Stimulated activated naive CD8-positive, alpha-beta T cell treated with anti-CD3 and anti-CD28 coated beads, Interleukin-15, Interleukin-2, amounts not matched to agents 100 ng/mL and 50 ng/mL, for 24 hours (primary cell): Measurements from ENCODE around the gene TTC31.

Experiments used
- H3K27ac Mint-ChIP-seq: one replicate; pipeline ENCODE4 v1.8.0; 2021; ENCODE audit warnings: mild to moderate bottlenecking, mixed read lengths
- H3K27me3 Mint-ChIP-seq: one replicate; pipeline ENCODE4 v1.8.0; 2021; ENCODE audit warnings: mixed read lengths
- H3K36me3 Mint-ChIP-seq: one replicate; pipeline ENCODE4 v1.8.0; 2021; ENCODE audit warnings: low read depth, mixed read lengths
- H3K4me1 Mint-ChIP-seq: one replicate; pipeline ENCODE4 v1.8.0; 2021; ENCODE audit warnings: low read depth, mixed read lengths
- H3K4me3 Mint-ChIP-seq: one replicate; pipeline ENCODE4 v1.8.0; 2021; ENCODE audit warnings: mild to moderate bottlenecking, mixed read lengths
- H3K9me3 Mint-ChIP-seq: one replicate; pipeline ENCODE4 v1.8.0; 2021; ENCODE audit warnings: mixed read lengths

Gene TTC31

DNA sequence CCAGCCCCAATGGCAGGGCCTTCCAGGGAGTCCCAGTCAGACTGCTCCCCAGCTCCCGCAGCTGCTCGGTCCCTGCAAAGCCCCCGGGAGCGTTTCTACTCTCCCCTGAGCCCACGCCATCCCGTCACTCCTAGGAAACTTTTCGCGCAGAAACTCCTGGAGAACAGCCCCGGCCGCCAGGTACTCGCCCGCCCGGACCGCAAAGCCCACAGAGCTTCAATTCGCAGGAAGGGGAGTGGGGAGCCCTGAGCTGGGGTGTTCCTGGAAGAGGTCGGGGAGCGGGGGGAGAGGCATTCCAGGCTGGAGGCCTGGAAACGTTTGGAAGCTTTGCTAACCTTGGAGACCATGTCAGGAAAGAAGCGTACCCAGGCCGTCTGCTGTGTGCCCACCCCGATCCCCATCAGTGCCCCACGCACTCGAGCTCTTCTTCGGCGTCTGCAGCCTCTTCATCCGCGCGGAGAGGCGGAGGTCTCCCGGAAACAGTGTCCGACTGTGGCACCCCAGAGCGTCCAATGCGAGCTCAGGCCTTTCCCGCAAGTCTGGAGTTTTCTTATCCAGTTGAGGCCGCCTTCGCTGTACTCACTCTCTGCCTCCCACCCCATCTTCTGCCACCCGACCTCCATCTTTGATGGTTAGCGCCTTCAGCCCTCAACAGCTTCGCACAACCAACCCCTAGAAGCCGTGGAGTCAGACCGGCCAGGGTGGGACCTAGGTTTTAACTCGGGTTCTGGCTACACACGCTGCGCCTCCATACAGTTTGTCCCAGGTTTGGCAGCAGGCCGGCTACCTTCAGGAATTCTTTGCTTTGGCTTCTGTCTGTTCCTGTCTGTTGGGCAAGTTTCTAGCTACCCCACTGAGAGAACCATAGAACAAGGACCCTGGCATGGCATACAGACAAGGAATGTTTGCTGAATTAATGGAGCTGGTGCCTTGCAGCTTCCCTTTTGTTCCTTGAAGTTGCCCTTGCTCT is 20.9 kb downstream of the TTC31 start:
- H3K27ac Mint-ChIP-seq = no peak overlapping the region
- peaks cover 28% of the 10 kb centered on the region for H3K36me3 Mint-ChIP-seq
- H3K4me3 Mint-ChIP-seq = peak overlapping the region; percentile 73
- peaks cover 51% of the 10 kb centered on the region for H3K27me3 Mint-ChIP-seq
- peaks cover 77% of the 10 kb centered on the region for H3K4me1 Mint-ChIP-seq
- no peaks in the 10 kb centered on the region for H3K9me3 Mint-ChIP-seq

DNA sequence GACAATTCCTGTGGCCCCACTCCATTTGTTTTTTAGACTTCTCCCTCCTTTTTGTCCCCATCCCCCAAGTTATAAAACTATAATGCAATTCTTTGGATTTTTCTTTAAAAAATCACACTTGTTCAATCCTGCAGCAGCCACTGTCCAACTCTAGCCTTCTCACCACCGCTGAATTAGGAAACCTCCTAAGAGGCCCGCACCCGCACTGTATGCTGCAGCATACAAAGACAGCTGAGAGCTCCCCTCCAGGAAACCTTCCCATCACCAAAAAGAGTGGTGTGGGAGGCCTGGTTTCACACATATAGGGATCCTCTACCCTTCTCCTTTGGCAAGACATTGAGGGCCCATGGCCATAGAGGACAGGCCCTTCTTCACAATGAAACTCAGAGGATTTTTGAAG is 21.7 kb downstream of the TTC31 start:
- Mint-ChIP-seq H3K4me1 (peaks cover 72% of the 10 kb centered on the region), H3K4me3 (peak overlapping the region; percentile 31), H3K27ac (no peak overlapping the region), H3K27me3 (peaks cover 48% of the 10 kb centered on the region), H3K9me3 (no peaks in the 10 kb centered on the region), H3K36me3 (peaks cover 28% of the 10 kb centered on the region)

DNA sequence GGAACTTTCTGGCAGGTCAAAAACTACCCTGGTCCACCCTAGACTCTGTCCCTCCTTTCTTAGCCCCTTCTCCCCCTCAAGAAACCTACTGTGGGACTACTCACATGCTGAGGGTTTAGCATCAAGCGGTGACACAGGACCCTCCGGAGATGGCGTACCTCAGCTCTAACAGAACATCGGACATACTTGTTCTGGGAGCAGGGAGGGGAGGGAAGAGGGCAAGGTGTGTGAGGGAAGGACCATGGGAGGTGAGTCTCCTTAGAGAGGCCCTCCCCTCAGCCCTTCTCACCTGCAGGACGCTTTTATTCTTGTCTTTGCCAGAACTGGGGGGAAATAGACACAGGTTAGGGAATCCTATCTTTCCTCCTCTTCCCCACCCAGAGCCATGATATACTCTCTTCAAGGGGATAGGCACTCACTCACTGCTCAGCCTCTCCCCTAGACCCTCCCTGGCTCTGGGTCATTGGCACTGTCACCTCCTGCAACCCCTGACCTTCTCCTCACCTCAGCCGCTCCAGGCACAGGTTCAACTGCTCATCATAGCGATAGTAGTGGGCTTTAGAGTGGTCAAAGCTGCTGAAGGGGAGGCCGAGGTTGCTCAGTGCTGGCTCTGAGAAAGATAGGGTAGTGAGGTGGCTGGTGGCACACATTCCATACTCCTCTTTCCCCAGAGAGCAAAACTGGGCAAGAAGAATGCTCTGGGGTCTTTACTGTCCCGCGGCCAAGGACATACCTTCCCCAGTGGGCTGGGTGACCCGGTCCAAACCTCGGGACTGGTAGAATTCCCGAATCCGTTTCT is 22.8 kb downstream of the TTC31 start:
- Mint-ChIP-seq H3K36me3 (peaks cover 28% of the 10 kb centered on the region), H3K27ac (no peak overlapping the region), H3K9me3 (no peaks in the 10 kb centered on the region), H3K4me3 (peak overlapping the region; percentile 28), H3K4me1 (peaks cover 65% of the 10 kb centered on the region), H3K27me3 (peaks cover 44% of the 10 kb centered on the region)

DNA sequence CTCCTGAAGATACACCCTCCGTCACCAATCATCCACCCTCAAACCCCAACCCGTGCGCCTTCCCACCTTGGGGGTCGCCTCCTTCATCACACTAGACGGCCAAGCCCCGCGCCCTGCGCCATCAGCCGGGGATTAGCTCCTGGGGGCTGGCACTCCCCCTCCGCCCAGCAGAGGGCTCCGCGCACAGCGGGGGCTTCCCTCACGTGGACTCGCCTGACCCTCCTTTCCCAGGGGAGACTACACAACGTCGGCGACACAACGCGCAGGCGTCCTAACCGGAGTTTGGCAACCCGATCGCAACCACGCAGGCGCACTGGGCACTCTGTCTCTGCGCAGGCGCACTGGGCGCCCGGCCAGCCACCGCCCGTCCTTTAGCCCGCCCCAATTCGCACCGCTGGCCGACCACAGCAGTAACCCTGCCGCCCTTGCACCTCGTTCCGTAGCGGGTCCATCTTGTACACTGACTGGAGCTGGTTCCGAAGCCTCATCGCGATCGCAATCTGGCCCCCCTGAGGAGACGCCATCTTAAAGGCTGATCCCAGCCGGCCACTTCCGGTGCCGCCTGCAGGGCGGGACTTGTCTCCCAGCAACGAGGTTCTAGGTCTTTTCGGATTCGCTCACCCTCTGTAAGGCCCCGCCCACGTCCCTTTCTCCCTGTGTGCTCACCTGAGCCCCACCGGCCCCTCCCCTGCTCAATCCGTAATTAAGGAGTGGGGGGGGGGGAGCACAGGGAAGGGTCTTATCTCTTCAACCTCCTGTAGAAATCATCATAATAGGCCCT is 24.5 kb downstream of the TTC31 start, which contains the start of gene PCGF1:
Gene PCGF1, minus strand, starts transcription at position 551 of the 781 bp plus-strand sequence. Its CDS starts 27 bp downstream, at position 524.
- Mint-ChIP-seq H3K27ac (peak within 1 kb of the TSS; percentile 99), H3K27me3 (peaks cover 43% of the 10 kb centered on the region), H3K4me3 (peak within 1 kb of the TSS; percentile 98), H3K4me1 (peaks cover 55% of the 10 kb centered on the region), H3K9me3 (no peaks in the 10 kb centered on the region), H3K36me3 (peaks cover 28% of the 10 kb centered on the region)

DNA sequence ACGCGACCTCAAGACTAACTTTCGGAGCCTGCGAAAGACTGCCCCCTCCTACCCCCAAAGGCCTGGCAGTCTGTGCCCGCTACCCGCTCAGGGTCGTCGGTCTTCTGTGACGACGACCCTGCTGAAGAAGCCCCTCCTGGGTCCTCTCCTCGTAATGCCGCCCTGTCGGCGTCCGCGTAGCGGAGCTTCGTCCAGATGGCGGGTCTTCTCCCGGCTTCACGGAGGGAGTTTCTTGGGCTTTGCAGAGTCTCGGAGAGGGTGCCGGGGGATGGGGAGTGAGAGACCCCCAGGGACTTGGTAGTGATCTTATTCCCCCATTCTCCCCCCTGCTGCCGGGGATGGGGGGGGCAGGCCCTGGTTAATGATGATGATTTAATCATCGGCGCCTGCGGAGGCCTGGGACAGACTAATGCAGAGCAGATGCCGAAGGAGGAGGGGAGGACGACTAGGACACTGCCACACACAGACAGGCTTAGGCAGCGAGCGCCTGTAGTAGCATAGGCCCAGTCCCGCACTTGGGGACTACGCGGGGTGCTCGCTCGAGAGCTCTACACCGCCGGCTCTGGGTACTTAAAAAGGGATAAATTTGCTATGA is 25.1 kb downstream of the TTC31 start:
- H3K4me1 Mint-ChIP-seq = peaks cover 49% of the 10 kb centered on the region
- H3K27me3 Mint-ChIP-seq = peaks cover 46% of the 10 kb centered on the region
- H3K4me3 Mint-ChIP-seq = peak overlapping the region; percentile 98
- peaks cover 28% of the 10 kb centered on the region for H3K36me3 Mint-ChIP-seq
- no peaks in the 10 kb centered on the region for H3K9me3 Mint-ChIP-seq
- peak overlapping the region; percentile 99 for H3K27ac Mint-ChIP-seq

DNA sequence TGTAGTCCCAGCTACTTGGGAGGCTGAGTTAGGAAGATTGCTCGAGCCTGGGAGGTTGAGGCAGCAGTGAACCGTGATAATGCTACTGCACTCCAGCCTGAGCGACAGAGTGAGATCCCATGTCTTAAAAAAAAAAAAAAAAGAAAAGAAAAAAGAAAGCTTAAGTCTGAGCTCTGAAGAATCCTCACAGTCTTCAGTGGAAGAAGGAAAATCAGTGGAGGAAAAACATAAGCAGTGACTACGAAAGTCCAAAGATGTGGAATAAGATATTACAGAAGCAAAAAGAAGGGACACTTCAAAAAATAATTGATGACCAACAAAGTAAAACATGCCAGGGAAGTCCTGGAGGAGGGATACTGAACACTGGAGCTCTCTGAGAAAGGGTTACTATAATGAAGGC is 27.4 kb downstream of the TTC31 start:
- no peak overlapping the region for H3K4me3 Mint-ChIP-seq
- no peak overlapping the region for H3K27ac Mint-ChIP-seq
- peaks cover 19% of the 10 kb centered on the region for H3K36me3 Mint-ChIP-seq
- peaks cover 39% of the 10 kb centered on the region for H3K4me1 Mint-ChIP-seq
- peaks cover 40% of the 10 kb centered on the region for H3K27me3 Mint-ChIP-seq
- H3K9me3 Mint-ChIP-seq = no peaks in the 10 kb centered on the region

DNA sequence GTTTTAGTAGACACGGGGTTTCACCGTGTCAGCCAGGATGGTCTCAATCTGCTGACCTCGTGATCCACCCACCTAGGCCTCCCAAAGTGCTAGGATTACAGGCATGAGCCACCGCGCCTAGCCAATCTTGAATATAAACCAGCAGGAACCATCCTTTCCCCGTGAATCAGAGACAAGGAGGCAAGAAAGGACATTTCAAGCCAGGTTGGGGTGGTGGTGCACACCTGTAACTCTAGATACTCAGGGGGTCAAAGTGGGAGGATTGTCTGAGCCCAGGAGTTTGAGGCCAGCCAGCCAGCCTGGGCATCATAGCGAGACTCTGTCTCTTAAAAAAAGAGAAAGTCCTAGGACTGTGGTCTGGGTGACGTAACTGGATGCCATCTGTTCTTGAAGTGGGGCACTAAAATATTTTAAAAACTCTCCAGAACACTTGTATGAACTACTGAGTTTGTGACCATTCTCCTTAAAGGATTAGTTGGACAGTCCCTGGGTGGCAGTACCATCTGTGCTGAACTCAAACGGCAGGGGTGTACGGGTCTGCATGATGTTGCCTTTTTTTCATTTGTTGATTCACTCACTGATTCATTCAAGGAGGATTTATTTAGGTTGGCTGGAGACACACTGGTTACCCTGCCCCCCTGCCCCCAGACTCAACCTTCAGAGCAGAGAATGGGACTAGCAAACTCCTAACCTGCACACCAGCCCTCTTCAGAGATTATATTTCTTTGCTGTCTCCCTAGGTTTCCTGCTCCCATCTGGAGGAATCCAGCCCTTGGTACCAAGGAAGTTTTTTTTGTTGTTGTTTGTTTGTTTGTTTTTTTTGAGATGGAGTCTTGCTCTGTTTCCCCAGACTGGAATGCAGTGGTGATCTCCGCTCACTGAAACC is 28.5 kb downstream of the TTC31 start:
- peaks cover 40% of the 10 kb centered on the region for H3K4me1 Mint-ChIP-seq
- no peak overlapping the region for H3K4me3 Mint-ChIP-seq

DNA sequence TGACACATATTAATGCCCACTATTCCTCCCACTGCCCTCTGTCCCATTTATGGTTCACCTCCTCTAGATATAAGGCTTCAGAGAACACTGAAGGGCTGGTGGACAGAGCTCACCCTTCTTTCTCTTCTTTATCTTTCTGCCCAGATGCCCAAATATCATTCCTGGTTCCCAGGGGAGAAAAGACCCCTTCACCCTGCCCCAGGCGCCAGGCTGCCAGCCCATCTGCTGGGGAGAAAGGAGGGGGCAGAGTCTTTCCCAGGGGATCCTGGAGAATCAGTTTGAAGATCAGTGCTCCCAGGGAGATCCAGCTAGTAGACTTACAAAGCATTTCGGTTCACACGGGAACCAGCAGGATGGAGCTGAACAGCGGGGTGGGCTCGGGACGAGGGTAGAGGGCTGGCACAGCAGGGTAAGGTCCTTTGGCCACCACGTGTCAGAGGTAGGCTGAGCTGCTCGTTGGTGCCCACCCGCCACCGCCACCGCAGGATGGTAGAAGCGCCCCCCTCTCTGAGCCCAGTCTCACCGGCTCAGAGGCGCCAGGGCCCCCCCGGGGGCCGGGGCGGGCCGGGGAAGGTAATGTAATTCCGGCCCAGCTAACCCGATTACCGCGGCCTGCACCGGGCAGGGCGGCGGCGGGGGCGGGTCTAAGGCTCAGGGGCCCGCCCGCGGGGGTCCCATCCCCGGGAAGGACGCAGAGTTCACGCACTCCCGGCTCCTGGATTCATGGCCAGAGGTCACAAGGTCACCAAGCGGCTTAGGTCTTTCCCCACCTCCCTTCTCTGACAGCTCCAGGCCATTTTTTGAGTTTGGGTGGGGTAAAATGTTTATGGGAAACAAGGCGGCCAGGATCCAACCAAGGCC is 30.1 kb downstream of the TTC31 start:
- no peaks in the 10 kb centered on the region for H3K36me3 Mint-ChIP-seq
- peaks cover 32% of the 10 kb centered on the region for H3K4me1 Mint-ChIP-seq
- no peaks in the 10 kb centered on the region for H3K9me3 Mint-ChIP-seq
- no peak overlapping the region for H3K27ac Mint-ChIP-seq
- H3K4me3 Mint-ChIP-seq = no peak overlapping the region
- H3K27me3 Mint-ChIP-seq = peaks cover 64% of the 10 kb centered on the region

More for the DNA sequence above, 28.5 kb downstream of the TTC31 start:
- Mint-ChIP-seq H3K27me3 (peaks cover 48% of the 10 kb centered on the region), H3K9me3 (no peaks in the 10 kb centered on the region), H3K36me3 (peaks cover 10% of the 10 kb centered on the region), H3K27ac (no peak overlapping the region)

DNA sequence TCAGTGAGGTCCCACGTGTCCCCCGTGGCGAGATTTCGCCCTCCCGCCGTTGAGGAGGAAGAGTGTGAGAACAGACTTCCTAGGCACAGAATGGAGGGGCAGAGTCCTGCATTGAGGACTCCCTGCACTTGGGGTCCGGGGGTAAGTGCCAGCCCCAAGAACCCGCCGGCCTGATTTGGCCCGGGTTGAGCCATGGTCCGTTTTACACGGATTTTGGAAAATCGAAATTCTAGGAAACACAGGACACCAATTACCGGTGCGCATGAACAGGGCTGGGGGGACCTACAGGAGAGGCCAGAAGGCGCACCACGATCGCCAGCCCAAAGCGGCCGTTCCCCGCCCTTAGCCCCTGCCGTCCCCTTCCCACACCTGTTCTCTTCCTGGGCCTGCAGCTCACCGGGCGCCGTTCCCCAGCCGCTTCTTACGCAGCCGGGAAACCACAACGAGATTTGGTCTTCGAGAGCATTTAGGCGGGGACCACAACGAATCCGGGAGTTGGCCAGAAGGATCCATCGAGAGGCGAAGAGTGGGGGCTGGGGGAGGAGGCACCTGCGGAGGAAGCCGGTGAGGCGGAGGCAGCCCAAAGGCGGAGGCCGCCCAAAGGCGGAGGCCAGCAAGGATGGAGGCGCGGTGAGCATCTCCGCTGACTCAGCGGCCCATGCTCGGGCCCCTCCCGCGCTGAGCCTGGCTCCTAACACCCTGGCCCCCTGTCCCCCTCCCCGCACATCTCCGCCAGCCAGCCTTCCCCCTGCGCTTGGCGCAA is 30.9 kb downstream of the TTC31 start:
- no peaks in the 10 kb centered on the region for H3K9me3 Mint-ChIP-seq
- no peaks in the 10 kb centered on the region for H3K36me3 Mint-ChIP-seq
- peak overlapping the region; percentile 13 for H3K4me3 Mint-ChIP-seq
- peaks cover 25% of the 10 kb centered on the region for H3K4me1 Mint-ChIP-seq
- no peak overlapping the region for H3K27ac Mint-ChIP-seq
- H3K27me3 Mint-ChIP-seq = peaks cover 73% of the 10 kb centered on the region

DNA sequence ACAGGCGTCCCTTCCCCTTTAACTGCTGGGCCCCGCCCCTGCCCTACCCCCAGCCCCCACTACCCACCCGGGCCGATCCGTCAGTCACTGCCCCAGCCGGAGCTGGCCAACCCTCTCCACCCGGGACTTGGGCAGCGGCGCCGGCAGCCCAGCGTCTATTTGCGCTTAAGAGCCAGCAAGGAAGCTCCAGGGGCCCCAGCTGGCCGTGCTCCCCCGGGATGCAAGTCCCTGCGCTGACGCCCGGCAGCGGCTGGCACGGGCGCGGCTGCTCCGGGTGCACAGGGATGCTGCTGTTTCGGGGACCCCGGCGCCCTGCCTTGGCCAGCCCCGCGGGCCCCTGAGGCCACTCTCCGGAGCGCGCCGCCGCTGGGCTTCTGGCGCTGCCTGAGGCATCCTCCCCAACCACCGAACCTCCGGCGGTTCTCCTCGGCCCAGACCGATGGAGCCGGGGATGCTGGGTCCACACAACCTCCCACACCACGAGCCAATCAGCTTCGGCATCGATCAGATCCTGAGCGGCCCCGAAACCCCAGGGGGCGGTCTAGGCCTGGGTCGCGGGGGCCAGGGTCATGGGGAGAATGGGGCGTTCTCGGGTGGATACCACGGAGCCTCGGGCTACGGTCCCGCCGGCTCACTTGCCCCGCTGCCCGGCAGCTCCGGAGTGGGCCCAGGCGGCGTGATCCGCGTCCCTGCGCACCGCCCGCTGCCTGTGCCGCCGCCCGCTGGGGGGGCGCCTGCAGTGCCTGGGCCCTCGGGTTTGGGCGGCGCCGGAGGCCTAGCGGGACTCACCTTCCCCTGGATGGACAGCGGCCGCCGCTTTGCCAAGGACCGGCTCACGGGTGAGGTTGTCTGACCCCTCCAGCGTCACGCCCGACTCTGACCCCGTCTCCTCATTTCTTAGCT is 31.7 kb downstream of the TTC31 start, which contains the start of gene TLX2:
Gene TLX2, plus strand, starts transcription at position 83 of the 903 bp plus-strand sequence. Its CDS starts 357 bp downstream, at position 440.
- no peaks in the 10 kb centered on the region for H3K9me3 Mint-ChIP-seq
- H3K4me3 Mint-ChIP-seq = peak within 1 kb of the TSS; percentile 56
- peaks cover 25% of the 10 kb centered on the region for H3K4me1 Mint-ChIP-seq
- H3K27me3 Mint-ChIP-seq = peaks cover 79% of the 10 kb centered on the region
- H3K36me3 Mint-ChIP-seq = no peaks in the 10 kb centered on the region
- H3K27ac Mint-ChIP-seq = no peak within 1 kb of the TSS

DNA sequence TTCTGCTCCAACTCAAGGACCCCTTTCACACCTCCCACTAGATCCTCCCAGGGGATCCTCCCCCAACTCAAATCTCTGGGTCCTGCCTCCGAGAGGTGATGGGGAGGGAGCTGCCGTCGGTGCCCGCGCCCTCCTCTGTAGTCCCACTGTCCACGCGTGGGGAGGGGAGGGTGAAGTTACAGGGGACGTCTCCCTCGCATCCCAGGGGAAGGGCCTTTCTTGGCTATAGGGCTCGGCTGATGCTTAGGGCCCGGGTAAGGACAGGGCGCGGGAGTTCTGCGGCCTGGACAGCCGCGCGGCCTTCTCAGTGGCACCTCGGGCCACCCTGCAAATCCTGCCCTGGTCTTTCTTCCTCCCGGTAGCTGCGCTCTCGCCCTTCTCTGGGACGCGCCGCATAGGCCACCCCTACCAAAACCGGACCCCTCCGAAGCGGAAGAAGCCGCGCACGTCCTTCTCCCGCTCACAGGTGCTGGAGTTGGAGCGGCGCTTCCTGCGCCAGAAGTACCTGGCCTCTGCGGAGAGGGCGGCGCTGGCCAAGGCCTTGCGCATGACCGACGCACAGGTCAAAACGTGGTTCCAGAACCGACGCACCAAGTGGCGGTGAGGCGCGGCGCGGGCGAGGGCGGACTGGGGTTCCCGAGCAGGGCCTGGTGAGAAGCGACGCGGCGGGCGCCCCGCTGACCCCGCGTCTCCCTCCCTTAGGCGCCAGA is 32.5 kb downstream of the TTC31 start:
- H3K36me3 Mint-ChIP-seq = no peaks in the 10 kb centered on the region
- peak overlapping the region; percentile 56 for H3K4me3 Mint-ChIP-seq
- H3K9me3 Mint-ChIP-seq = no peaks in the 10 kb centered on the region
- H3K4me1 Mint-ChIP-seq = peaks cover 25% of the 10 kb centered on the region
- no peak overlapping the region for H3K27ac Mint-ChIP-seq
- H3K27me3 Mint-ChIP-seq = peaks cover 82% of the 10 kb centered on the region
